MCF 10A (cell line): ENCODE measurements around the gene TMEM131. TPM values are rescaled to one million over a fixed set of nuclear protein-coding genes. Genes with fewer than 3 reads are reported as not detected.

Experiments used
- BruUV-seq: library from RNA; stranded (reverse); fragments of 400-500 nt; replicated peaks from 2 replicates; lab custom pipeline; 2021; lab: Mats Ljungman, UMichigan
- CTCF ChIA-PET: fragments of 300-600 bp; sonication (Branson Sonifier 250); formaldehyde crosslinking; extraction: SDS; loops from one replicate; lab custom pipeline; 2021; ENCODE audit warnings: antibody characterized with exemption, inconsistent platforms; lab: Yijun Ruan, JAX
- POLR2A ChIA-PET: fragments of 300-600, 350-650 bp; sonication (Branson Sonifier 250); formaldehyde crosslinking; extraction: SDS; loops from one replicate; lab custom pipeline; 2020; ENCODE audit warnings: antibody characterized with exemption, inconsistent platforms; lab: Yijun Ruan, JAX
- DNase-seq: peaks from one replicate; pipeline ENCODE4 v3.0.0-alpha.2; 2018; ENCODE audit not compliant: unreplicated experiment
- H3K27ac Mint-ChIP-seq: one replicate; pipeline ENCODE4 v1.8.0; 2022; ENCODE audit warnings: mild to moderate bottlenecking, low read depth, mixed read lengths; ENCODE audit not compliant: unreplicated experiment
- H3K27me3 Mint-ChIP-seq: one replicate; pipeline ENCODE4 v1.8.0; 2022; ENCODE audit warnings: mixed read lengths; ENCODE audit not compliant: insufficient read depth, unreplicated experiment
- H3K36me3 Mint-ChIP-seq: one replicate; pipeline ENCODE4 v1.8.0; 2022; ENCODE audit warnings: mild to moderate bottlenecking, moderate library complexity, mixed read lengths; ENCODE audit not compliant: insufficient read depth, unreplicated experiment
- H3K4me1 Mint-ChIP-seq: one replicate; pipeline ENCODE4 v1.8.0; 2022; ENCODE audit warnings: mixed read lengths; ENCODE audit not compliant: insufficient read depth, unreplicated experiment
- H3K4me3 Mint-ChIP-seq: one replicate; pipeline ENCODE4 v1.8.0; 2022; ENCODE audit warnings: mild to moderate bottlenecking, moderate library complexity, mixed read lengths; ENCODE audit not compliant: unreplicated experiment
- H3K9me3 Mint-ChIP-seq: one replicate; pipeline ENCODE4 v1.8.0; 2022; ENCODE audit warnings: mixed read lengths; ENCODE audit not compliant: unreplicated experiment
- intact Hi-C: fragments of 100-400 bp; cut with micrococcal nuclease; formaldehyde crosslinking; loops from 2 replicates; pipeline ENCODE4 v1.14.1; 2022
- total RNA-seq: library from RNA; stranded (reverse); gene quantifications from 2 replicates; pipeline ENCODE4 v1.2.3, GENCODE V29; 2022
- TF ChIP-seq, protein P1 (sequence below): fragments of 200-600 bp; IDR thresholded peaks from one replicate; pipeline ENCODE4 v1.8.0; 2022; ENCODE audit warnings: antibody characterized with exemption, mild to moderate bottlenecking; ENCODE audit not compliant: unreplicated experiment

Gene TMEM131
- total RNA-seq, 1 experiment from 2014 or later: 42.2 TPM

DNA sequence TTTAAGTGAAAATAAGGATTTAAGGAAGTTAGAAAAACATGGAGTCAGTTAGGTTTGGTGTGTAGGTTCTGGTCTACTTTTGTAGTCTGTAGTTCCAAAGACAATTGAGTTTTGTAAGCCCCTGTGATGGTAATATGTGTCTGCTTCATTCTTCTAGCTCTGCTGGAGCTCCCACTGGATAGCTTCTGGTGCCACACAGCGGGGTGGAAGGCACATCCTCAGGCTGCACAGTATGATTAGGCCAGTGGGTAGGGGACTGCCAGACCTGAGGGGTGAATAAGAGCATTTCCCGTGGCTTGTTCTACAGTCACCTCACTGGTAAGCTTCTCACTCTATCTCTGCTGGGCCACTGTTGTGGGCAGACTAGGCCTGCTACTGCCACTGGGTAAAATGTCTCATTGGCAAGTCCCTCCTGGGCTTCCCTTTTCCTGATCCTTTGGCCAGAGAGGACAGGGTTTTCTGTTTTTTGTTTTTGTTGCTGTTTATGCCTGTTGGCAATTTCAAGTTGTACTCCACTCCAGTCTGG is 44.5 kb downstream of the TMEM131 start:
- ChIA-PET POLR2A (interaction anchor here (0.6 to 0.9 kb wide), 2 partner anchors 12 to 44 kb away, joined by 3 to 4 read pairs; no protein-coding TSS in a partner anchor), CTCF (interaction anchor here (0.6 to 1.8 kb wide), 4 partner anchors 12 to 145 kb away, joined by 3 to 5 read pairs (median 4); no protein-coding TSS in a partner anchor)
- Mint-ChIP-seq H3K9me3 (no peaks in the 10 kb centered on the region), H3K4me3 (no peak overlapping the region), H3K36me3 (peaks cover 6% of the 10 kb centered on the region), H3K27me3 (no peaks in the 10 kb centered on the region), H3K4me1 (peaks cover 27% of the 10 kb centered on the region), H3K27ac (peak overlapping the region; percentile 83)
- no TSS peak for BruUV-seq
- intact Hi-C loops: no loop called here
- TF ChIP-seq, protein P1, sequence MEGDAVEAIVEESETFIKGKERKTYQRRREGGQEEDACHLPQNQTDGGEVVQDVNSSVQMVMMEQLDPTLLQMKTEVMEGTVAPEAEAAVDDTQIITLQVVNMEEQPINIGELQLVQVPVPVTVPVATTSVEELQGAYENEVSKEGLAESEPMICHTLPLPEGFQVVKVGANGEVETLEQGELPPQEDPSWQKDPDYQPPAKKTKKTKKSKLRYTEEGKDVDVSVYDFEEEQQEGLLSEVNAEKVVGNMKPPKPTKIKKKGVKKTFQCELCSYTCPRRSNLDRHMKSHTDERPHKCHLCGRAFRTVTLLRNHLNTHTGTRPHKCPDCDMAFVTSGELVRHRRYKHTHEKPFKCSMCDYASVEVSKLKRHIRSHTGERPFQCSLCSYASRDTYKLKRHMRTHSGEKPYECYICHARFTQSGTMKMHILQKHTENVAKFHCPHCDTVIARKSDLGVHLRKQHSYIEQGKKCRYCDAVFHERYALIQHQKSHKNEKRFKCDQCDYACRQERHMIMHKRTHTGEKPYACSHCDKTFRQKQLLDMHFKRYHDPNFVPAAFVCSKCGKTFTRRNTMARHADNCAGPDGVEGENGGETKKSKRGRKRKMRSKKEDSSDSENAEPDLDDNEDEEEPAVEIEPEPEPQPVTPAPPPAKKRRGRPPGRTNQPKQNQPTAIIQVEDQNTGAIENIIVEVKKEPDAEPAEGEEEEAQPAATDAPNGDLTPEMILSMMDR: no peak
- no peak for DNase-seq

DNA sequence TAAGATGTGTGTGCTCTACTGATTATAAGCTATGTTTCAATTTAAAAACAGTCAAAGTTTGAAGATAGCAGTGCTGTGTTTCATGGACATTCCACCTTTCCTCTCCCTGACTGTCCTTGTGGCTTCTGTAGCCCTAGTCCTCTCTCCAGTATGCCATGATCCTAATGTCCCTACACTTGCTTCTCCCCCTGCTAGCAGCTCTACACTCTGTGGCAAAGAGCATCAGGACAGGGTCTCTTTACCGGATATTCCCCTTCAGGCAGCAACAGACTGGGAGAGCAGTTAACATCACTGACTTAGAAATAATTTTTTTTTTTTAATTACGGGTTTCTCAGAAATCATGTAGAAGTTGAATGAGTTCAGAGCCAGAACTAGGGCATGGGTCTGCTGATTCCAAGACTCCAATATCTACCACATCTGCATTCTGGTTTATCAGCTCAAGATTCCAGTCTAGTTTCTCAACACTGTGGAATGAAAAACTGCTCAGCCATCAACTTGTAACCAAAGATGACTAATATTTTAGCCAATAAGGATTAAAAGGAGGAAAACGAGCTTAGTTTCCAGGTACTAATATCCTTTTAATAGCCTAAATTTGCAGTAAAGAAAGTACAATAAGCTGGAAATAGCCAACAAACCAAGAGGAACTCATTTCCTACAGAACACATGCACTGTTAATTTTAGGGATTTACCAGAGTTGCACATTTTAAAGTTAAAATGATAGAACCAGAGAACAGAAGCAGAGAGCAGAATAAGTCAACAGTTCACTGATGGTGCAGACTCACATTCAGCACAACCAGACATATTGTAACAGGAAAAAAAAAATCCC is 45.2 kb downstream of the TMEM131 start:
- BruUV-seq: no TSS peak
- no peaks in the 10 kb centered on the region for H3K27me3 Mint-ChIP-seq
- ChIA-PET CTCF (interaction anchor here (0.6 to 1.8 kb wide), 8 partner anchors 12 to 356 kb away, joined by 3 to 5 read pairs (median 3); no protein-coding TSS in a partner anchor), POLR2A (interaction anchor here (0.6 to 1.5 kb wide), 4 partner anchors 8 to 44 kb away, joined by 3 to 4 read pairs (median 4); no protein-coding TSS in a partner anchor)
- peaks cover 6% of the 10 kb centered on the region for H3K36me3 Mint-ChIP-seq
- H3K4me1 Mint-ChIP-seq: peaks cover 29% of the 10 kb centered on the region
- H3K4me3 Mint-ChIP-seq: no peak overlapping the region
- peak; percentile 23 for DNase-seq
- TF ChIP-seq, protein P1: no peak
- intact Hi-C loops: no loop called here
- H3K27ac Mint-ChIP-seq: peak overlapping the region; percentile 83
- H3K9me3 Mint-ChIP-seq: no peaks in the 10 kb centered on the region

DNA sequence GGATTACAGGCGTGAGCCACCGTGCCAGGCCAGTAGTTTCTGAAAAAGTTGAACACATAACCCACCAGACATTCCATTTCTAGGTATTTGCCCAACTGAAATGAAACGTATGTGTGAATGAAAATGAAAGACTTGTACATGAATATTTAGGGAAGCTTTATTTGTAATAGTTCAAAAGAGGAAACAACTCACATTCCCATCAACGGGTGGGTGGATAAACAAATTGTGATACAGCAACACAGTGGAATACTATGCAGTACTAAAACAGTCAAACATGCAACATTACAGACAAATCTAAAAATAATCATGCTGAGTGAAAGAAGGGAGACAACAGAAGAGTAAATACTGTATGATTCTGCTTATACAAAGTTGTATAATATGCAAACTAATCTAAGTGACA is 46.8 kb downstream of the TMEM131 start:
- ChIA-PET CTCF (no interaction called here), POLR2A (interaction anchor here (1.5 to 3.0 kb wide), 2 partner anchors 9 to 14 kb away, joined by 4 to 7 read pairs; no protein-coding TSS in a partner anchor)
- Mint-ChIP-seq H3K4me1 (peaks cover 36% of the 10 kb centered on the region), H3K4me3 (no peak overlapping the region), H3K27ac (no peak overlapping the region), H3K9me3 (no peaks in the 10 kb centered on the region), H3K36me3 (peaks cover 6% of the 10 kb centered on the region), H3K27me3 (no peaks in the 10 kb centered on the region)
- TF ChIP-seq, protein P1: no peak
- no TSS peak for BruUV-seq
- intact Hi-C loops: no loop called here
- DNase-seq: no peak

DNA sequence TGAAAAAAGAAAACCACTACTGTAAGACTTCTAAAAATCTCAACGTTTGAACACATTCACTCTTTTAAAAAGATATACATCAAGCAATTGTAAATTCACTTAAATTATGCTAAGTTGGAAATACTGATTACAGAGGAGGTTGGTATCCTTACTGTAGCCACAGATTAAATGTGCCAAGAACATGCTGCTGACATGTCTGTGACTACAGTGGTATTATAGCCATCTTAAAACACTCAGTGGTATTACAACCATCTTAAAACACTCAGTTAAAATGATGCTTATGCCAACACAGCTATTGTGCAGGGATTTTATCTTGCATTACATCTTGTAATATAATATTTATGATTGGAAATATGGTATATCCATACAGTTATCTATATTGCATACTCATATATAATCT is 50.0 kb downstream of the TMEM131 start:
- Mint-ChIP-seq H3K36me3 (peaks cover 6% of the 10 kb centered on the region), H3K4me1 (peaks cover 32% of the 10 kb centered on the region), H3K9me3 (no peaks in the 10 kb centered on the region), H3K27ac (no peak overlapping the region), H3K4me3 (no peak overlapping the region), H3K27me3 (no peaks in the 10 kb centered on the region)
- DNase-seq: no peak
- no TSS peak for BruUV-seq
- intact Hi-C loops: no loop called here
- TF ChIP-seq, protein P1: no peak
- ChIA-PET CTCF (interaction anchor here (1.0 kb wide), 2 partner anchors 139 to 246 kb away, joined by 3 read pairs; no protein-coding TSS in a partner anchor), POLR2A (interaction anchor here (0.6 to 1.3 kb wide), 3 partner anchors 21 to 33 kb away, joined by 3 read pairs; no protein-coding TSS in a partner anchor)
